SH-SY5Y (cell line): ENCODE results near the gene SRD5A2.

Experiments
- GATA2 ChIP-seq: IDR thresholded peaks from 2 replicates; pipeline ENCODE4 v1.6.1; 2011; ENCODE audit warnings: mild to moderate bottlenecking, low read depth, low read length
- GATA3 ChIP-seq: IDR thresholded peaks from 2 replicates; pipeline ENCODE4 v1.6.1; 2011; ENCODE audit warnings: low read depth, mild to moderate bottlenecking, low read length, moderate library complexity

DNA sequence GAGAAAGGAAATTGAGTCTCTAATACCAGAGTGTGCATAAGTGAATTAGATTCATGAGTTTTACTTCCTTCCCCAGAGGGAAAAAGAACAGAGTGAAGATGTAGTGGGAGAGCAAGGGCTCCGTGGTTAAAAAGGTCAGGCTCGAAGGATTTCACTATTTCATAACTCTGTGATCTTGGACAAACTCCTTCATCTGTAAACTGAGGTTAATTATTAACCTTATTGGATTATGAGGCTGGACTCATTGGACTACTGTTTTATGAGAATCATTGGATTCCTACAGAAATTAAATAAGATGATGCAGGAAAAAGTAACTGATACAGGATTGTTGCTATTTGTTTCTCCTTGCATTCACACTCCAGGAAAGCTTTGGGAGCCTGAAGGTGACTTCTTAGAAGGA, 45.0 kb downstream of the SRD5A2 start:
- TF ChIP-seq GATA2: no peak
- TF ChIP-seq GATA3: no peak
